ENCODE results near the gene NKIRAS2. TPM values are rescaled to one million over a fixed set of nuclear protein-coding genes. Genes with fewer than 3 reads are reported as not detected.
"Not testable (repeated sequence)": the region's sequence is repeated elsewhere in the genome, so short reads cannot be mapped to it uniquely, and the experiment has no call there.

The NKIRAS2 gene
- total RNA-seq, 2 donors from 2014 or later = 64.8 to 69.8 TPM

GRCh38 chr17:42018339-42018738 is 1.6 kb upstream of the NKIRAS2 start:
- Histone ChIP-seq H3K36me3 (peaks cover 16% of the 10 kb centered on the region), H3K4me3 (peak overlapping the region in 1 of 2 donors; percentile 91), H3K27ac (peak overlapping the region in 1 of 2 donors; percentile 92), H3K9me3 (no peaks in the 10 kb centered on the region), H3K4me1 (peaks cover 0 to 48% of the 10 kb centered on the region in 2 donors), H3K27me3 (no peaks in the 10 kb centered on the region)
- TF ChIP-seq CTCF (IDR thresholded peaks at IDR 0.05) = no peak
- DNase-seq (ENCODE audit: low spot score) = no peak

- no peak for TF ChIP-seq CTCF (IDR thresholded peaks at IDR 0.05)
- Histone ChIP-seq H3K4me3 (no peak overlapping the region), H3K27me3 (no peaks in the 10 kb centered on the region), H3K36me3 (peaks cover 22% of the 10 kb centered on the region), H3K27ac (no peak overlapping the region), H3K9me3 (no peaks in the 10 kb centered on the region), H3K4me1 (peaks cover 0 to 43% of the 10 kb centered on the region in 2 donors)
- DNase-seq (ENCODE audit: low spot score) = no peak
Measured at GRCh38 chr17:42018988-42019387, 902 bp upstream of the NKIRAS2 start.

- H3K4me3 ChIP-seq = peak overlapping the region; percentile 67 to 88
- peaks cover 25% of the 10 kb centered on the region for H3K36me3 ChIP-seq
- not testable (repeated sequence) for DNase-seq (ENCODE audit: low spot score); H3K9me3 ChIP-seq; H3K27me3 ChIP-seq
- H3K4me1 ChIP-seq = peaks cover 0 to 44% of the 10 kb centered on the region in 2 donors
- peak overlapping the region in 1 of 2 donors; percentile 88 for H3K27ac ChIP-seq
Measured at GRCh38 chr17:42020845-42021244, 955 bp downstream of the NKIRAS2 start.

- Histone ChIP-seq H3K27me3 (no peaks in the 10 kb centered on the region), H3K9me3 (no peaks in the 10 kb centered on the region), H3K36me3 (peaks cover 25% of the 10 kb centered on the region), H3K4me1 (peaks cover 0 to 29% of the 10 kb centered on the region in 2 donors), H3K27ac (peak overlapping the region; percentile 32 to 63), H3K4me3 (no peak overlapping the region)
- TF ChIP-seq CTCF (IDR thresholded peaks at IDR 0.05) = no peak
- no peak for DNase-seq (ENCODE audit: low spot score)
Measured at GRCh38 chr17:42023524-42024349, 3.8 kb downstream of the NKIRAS2 start.

GRCh38 chr17:42025191-42025579 is 5.3 kb downstream of the NKIRAS2 start:
- no peak for DNase-seq (ENCODE audit: low spot score)
- Histone ChIP-seq H3K27ac (peak overlapping the region; percentile 32 to 63), H3K36me3 (peaks cover 25% of the 10 kb centered on the region), H3K4me3 (no peak overlapping the region), H3K4me1 (peaks cover 0 to 29% of the 10 kb centered on the region in 2 donors), H3K9me3 (no peaks in the 10 kb centered on the region), H3K27me3 (no peaks in the 10 kb centered on the region)
- peak; percentile 2 to 18 for TF ChIP-seq CTCF (IDR thresholded peaks at IDR 0.05)

GRCh38 chr17:42025936-42026335 is 6.0 kb downstream of the NKIRAS2 start:
- Histone ChIP-seq H3K4me1 (peaks cover 0 to 23% of the 10 kb centered on the region in 2 donors), H3K27ac (no peak overlapping the region), H3K36me3 (peaks cover 25% of the 10 kb centered on the region), H3K9me3 (no peaks in the 10 kb centered on the region), H3K27me3 (no peaks in the 10 kb centered on the region), H3K4me3 (no peak overlapping the region)
- TF ChIP-seq CTCF (IDR thresholded peaks at IDR 0.05) = no peak
- no peak for DNase-seq (ENCODE audit: low spot score)
